ENCODE measurements around the gene GNA15. TPM values are rescaled to one million over a fixed set of nuclear protein-coding genes. Genes with fewer than 3 reads are reported as not detected.

Gene GNA15
- total and polyA plus RNA-seq, 2 of the 8 experiments (the other 6 are each of a cell fraction or from before 2014, with no cell fraction given), result 0.26 to 0.45 TPM

DNA sequence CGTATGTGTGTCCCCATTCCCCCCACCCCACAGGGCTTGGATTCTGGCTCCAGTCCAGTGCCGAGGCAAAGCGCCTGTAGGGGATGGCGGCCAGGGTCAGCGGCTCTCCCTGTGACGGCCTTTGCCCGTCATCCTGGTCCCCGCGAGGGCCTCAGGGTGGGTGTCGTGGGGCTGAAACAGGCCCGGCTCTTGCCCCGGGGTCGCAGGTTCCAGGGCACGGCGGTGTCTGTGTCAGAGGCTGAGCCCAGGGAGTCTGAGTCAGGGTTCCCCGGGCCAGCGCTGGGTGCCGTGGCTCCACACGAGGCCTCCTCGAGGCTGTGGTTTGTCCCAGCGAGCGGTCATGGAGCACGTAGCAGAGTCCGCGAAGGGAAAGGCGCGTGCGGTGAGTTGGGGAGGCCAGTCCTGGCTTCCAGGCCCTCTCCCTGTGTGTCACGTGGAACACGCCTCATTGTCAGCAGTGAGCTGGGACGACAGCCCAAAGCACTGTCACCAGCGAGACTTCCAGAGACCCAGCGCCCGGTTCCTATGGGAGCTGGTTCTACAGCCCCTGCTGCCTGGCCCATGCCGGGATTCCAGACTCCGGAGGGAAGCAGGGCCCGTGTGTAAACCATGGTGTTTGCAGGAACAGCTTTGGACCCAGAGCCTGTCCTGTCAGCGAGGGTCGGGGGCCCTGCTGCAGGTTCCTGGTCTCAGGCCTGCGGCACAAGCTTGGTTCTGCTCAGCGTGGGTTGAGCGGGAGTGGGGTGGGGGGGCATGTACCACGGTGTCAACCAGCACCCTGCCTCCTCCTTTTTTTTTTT is 63.3 kb downstream of the GNA15 start:
- Histone ChIP-seq H2BK15ac (ENCODE audit: low read length) (no peak overlapping the region), H2AFZ (ENCODE audit: low read length) (no peak overlapping the region), H3K14ac (ENCODE audit: insufficient read length) (no peak overlapping the region), H2BK5ac (ENCODE audit: low read depth, low read length) (no peak overlapping the region), H3K9ac (replicated peaks in 1 of 4; ENCODE audit: extremely low read depth in 1 of 4, low read depth in 3 of 4, low read length in 3 of 4) (no peak overlapping the region), H3K27me3 (replicated peaks in 1 of 4; ENCODE audit: control insufficient read depth in 3 of 4, extremely low read depth in 1 of 4, insufficient read depth in 3 of 4, low read length in 3 of 4) (no peaks in the 10 kb centered on the region), H2AK5ac (ENCODE audit: low read depth, low read length) (no peak overlapping the region), H3K23ac (ENCODE audit: insufficient read length) (no peak overlapping the region), H3K4ac (replicated peaks; ENCODE audit: insufficient read length, low read depth, low read length) (no peak overlapping the region), H3K4me3 (ENCODE audit: extremely low read depth in 1 of 4, insufficient read depth in 2 of 4, low read depth in 3 of 4, low read length in 4 of 4) (no peak overlapping the region), H3K79me1 (ENCODE audit: low read depth, low read length) (no peaks in the 10 kb centered on the region), H3K9me3 (ENCODE audit: insufficient read depth in 2 of 2, low read depth in 1 of 2, low read length in 1 of 2) (no peaks in the 10 kb centered on the region), H2BK120ac (replicated peaks; ENCODE audit: low read depth, low read length) (no peak overlapping the region), H4K20me1 (replicated peaks in 1 of 2; ENCODE audit: control insufficient read depth in 1 of 2, insufficient read depth in 2 of 2, low read length in 2 of 2) (peaks cover 4 to 12% of the 10 kb centered on the region in 2 experiments), H2BK20ac (ENCODE audit: low read length) (no peak overlapping the region), H3K79me2 (ENCODE audit: control insufficient read depth in 1 of 2, insufficient read depth in 2 of 2, low read length in 2 of 2) (no peaks in the 10 kb centered on the region), H3K27ac (ENCODE audit: low read depth, low read length) (no peak overlapping the region), H3K4me2 (ENCODE audit: insufficient read depth in 1 of 2, low read depth in 2 of 2, low read length in 2 of 2) (no peak overlapping the region), H4K91ac (replicated peaks; ENCODE audit: insufficient read length, low read length) (no peak overlapping the region), H3K23me2 (ENCODE audit: low read depth, low read length) (no peaks in the 10 kb centered on the region), H3K56ac (replicated peaks; ENCODE audit: insufficient read length, low read depth, low read length) (no peak overlapping the region), H4K8ac (ENCODE audit: extremely low read depth, insufficient read depth, low read length) (no peak overlapping the region), H3K36me3 (ENCODE audit: control insufficient read depth in 2 of 4, insufficient read depth in 4 of 4, low read length in 3 of 4) (peaks cover 2 to 29% (median 7%) of the 10 kb centered on the region in 4 experiments; a peak in 4 of 8 replicates), H2BK12ac (ENCODE audit: low read depth, low read length) (no peak overlapping the region), H3K18ac (ENCODE audit: extremely low read depth, low read length) (no peak overlapping the region), H3K4me1 (replicated peaks in 1 of 4; ENCODE audit: control insufficient read depth in 3 of 4, insufficient read depth in 4 of 4, low read length in 3 of 4) (no peaks in the 10 kb centered on the region), H4K5ac (ENCODE audit: insufficient read length, low read depth, low read length) (no peak overlapping the region)
- ChIA-PET POLR2A (ENCODE audit: partially characterized antibody) (interaction anchor here (0.6 to 1.1 kb wide), 2 partner anchors 8 to 13 kb away, joined by 3 read pairs; no protein-coding TSS in a partner anchor), CTCF (ENCODE audit: partially characterized antibody) (interaction anchor here (1.6 to 2.3 kb wide), 2 partner anchors 10 to 124 kb away, joined by 4 to 9 read pairs; no protein-coding TSS in a partner anchor)
- FAIRE-seq, result no peak
- DNase-seq (ENCODE audit: low read depth in 1 of 2, low spot score in 2 of 2), result no peak
- TF ChIP-seq CTBP2 (IDR thresholded peaks at IDR 0.05; ENCODE audit: borderline replicate concordance, insufficient read depth, insufficient read length, low read length), result no peak
- TF ChIP-seq SIN3A (conservative IDR thresholded peaks at IDR 0.05 in 1 of 2, IDR thresholded peaks at IDR 0.05 in 1 of 2; ENCODE audit: low read depth in 1 of 2, low read length in 2 of 2), result no peak
- no peak for TF ChIP-seq BRCA1 (IDR thresholded peaks at IDR 0.05; ENCODE audit: low read depth, low read length)
- TF ChIP-seq, protein P1, sequence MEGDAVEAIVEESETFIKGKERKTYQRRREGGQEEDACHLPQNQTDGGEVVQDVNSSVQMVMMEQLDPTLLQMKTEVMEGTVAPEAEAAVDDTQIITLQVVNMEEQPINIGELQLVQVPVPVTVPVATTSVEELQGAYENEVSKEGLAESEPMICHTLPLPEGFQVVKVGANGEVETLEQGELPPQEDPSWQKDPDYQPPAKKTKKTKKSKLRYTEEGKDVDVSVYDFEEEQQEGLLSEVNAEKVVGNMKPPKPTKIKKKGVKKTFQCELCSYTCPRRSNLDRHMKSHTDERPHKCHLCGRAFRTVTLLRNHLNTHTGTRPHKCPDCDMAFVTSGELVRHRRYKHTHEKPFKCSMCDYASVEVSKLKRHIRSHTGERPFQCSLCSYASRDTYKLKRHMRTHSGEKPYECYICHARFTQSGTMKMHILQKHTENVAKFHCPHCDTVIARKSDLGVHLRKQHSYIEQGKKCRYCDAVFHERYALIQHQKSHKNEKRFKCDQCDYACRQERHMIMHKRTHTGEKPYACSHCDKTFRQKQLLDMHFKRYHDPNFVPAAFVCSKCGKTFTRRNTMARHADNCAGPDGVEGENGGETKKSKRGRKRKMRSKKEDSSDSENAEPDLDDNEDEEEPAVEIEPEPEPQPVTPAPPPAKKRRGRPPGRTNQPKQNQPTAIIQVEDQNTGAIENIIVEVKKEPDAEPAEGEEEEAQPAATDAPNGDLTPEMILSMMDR (IDR thresholded peaks at IDR 0.05; ENCODE audit: control extremely low read depth in 1 of 3, insufficient read depth in 1 of 3, low read depth in 1 of 3, low read length in 3 of 3), result no peak
- TF ChIP-seq JUND (IDR thresholded peaks at IDR 0.05; ENCODE audit: low read length), result no peak
- WGBS, 2 experiments (ENCODE audit: extremely low coverage in 1 of 2, insufficient coverage in 1 of 2, insufficient read length in 1 of 2, insufficient replicate concordance in 2 of 2, low coverage in 1 of 2, low lambda C conversion rate in 2 of 2, missing lambda C conversion rate in 1 of 2), result 90% methylated on average over 33 of the region's 43 CpGs; no CpG with 5 or more reads in 1 of the 2 experiments
